Muscle of back (tissue), 13 donors: ENCODE data around the gene OR6Y1. TPM values are rescaled to one million over a fixed set of nuclear protein-coding genes. Genes with fewer than 3 reads are reported as not detected.

Source experiments
- DNase-seq, 3 donors: peaks; one replicate each; pipeline versions ENCODE4 v3.0.0 to v3.0.0-alpha.2; 2013
- long read RNA-seq, 9 donors: transcript quantifications; one replicate each; lab custom pipeline, GENCODE V29; 2026
- polyA plus RNA-seq, 10 donors: library from polyadenylated mRNA; unstranded; fragments of 120-200 nt; gene quantifications; one replicate each; pipeline ENCODE4 v1.2.1, GENCODE V29; 2013; ENCODE audit not compliant: insufficient read length in 10 of 10

OR6Y1 gene
- not detected for polyA plus RNA-seq
- long read RNA-seq, donor 1, result 0 reads
- long read RNA-seq, donor 2, result 0 reads
- long read RNA-seq, donor 3, result 0 reads
- long read RNA-seq, donor 4, result 0 reads
- long read RNA-seq, donor 5, result 0 reads
- long read RNA-seq, donor 6, result 0 reads
- long read RNA-seq, donor 7, result 0 reads
- long read RNA-seq, donor 8, result 0 reads
- long read RNA-seq, donor 9, result 0 reads

GRCh38 chr1:158554352-158554751 is at the start of gene OR6Y1:
Gene OR6Y1, minus strand, starts transcription at chr1:158554405. Its CDS starts 6,300 bp downstream, at chr1:158548105.
- no peak for DNase-seq

DNA sequence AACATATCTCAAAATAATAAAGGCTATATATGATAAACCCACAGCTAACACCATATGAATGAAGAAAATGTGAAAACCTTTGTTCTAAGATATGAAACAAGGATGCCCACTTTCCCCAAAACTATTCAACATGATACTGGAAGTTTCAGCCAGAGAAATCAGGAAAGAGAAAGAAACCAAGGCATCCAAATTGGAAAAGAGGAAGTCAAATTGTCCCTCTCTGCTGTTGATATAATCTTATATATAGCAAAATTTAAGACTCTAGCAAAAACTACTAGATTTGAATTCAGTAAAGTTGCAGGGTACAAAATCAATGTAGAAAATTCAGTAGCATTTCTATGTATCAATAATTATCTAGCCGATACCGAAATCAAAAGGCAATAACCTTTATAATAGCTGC is 46.5 kb upstream of the OR6Y1 start:
- no peak for DNase-seq

DNA sequence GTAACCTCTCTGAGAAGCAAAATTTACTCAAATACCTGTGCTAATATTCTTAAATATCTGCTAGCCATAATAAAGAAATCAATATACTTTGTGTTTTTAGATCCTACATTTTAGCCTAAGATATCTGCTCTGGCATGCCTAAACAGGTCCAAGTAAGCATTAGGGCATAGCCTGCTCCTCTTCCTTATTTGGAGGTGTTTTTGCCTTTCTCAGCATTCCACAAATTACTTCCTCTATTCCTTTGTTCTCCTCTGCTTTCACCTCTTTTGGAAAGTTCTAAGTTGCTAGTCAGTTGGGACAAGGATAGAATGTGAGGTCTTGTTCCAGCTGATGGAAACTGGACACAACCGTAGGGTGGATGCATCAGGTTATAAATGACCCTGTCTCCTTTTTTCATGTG is 32.7 kb upstream of the OR6Y1 start:
- no peak for DNase-seq

DNA sequence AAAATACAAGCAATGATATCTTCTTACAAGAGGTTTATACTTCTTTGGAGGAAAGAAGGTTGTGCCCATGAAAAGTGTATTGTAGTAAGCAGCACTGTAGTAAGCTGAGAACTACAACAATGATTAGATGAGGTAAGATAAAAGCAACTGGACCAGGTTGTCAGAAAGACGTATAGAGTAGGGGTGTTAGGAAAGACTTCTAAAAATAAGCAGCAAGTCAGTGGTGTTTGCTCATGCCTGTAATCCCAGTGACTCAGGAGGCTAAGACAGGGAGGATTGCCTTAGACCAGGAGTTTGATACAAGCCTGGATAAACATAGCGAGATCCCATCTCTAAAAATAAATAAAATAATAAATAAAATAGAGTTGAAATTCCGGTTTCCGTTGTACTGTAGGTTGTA is 29.8 kb upstream of the OR6Y1 start:
- DNase-seq, result no peak

- no peak for DNase-seq
These were observed 25.5 kb upstream of the OR6Y1 start, which contains the start of gene OR10X1 for GRCh38 chr1:158579733-158580132. Gene OR10X1, minus strand, starts transcription at chr1:158579899. Its CDS starts 0 bp downstream, at chr1:158579899.

DNA sequence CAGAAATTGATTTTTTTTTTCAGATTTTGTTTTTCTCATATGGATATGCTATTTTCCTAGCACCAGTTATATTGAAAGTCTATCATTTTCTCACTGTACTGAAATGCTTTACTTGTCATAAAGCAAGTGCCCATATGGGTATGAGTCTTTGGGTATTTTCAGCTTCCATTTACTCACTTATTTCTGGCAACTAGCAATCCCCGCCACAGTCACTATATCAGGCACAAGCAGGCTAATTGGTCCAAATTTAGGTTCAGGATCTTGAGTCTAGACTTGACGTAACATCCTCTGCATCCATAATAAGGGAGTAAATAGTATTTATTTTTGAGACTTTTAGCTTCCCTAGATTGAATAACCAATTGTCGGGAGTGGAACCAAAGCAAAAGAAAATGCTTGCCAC is 23.4 kb upstream of the OR6Y1 start:
- DNase-seq, result no peak

DNA sequence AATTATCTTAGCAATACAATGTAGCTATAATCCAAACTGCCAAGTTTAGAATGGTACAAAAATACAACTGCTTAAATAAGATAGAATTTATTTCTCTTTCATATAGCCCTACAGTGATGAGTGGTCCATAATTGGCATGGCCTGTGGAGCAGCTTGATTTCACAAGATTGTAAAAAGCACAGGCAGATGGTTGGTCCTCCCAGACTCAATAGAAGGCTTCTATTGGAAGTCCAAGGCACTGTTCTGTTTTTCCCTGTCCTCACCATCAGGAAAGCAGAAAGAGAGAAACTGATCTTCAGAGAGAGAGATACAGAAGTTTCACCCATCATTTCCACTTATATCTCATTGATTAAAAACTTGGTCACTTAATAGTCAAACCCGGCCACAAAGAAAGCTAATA is 18.0 kb upstream of the OR6Y1 start:
- DNase-seq, result no peak

GRCh38 chr1:158570480-158570879 is 16.3 kb upstream of the OR6Y1 start, which contains the start of gene OR6P1:
Gene OR6P1, minus strand, starts transcription at chr1:158570580. Its CDS starts 6,976 bp downstream, at chr1:158563604.
- DNase-seq, result no peak

DNA sequence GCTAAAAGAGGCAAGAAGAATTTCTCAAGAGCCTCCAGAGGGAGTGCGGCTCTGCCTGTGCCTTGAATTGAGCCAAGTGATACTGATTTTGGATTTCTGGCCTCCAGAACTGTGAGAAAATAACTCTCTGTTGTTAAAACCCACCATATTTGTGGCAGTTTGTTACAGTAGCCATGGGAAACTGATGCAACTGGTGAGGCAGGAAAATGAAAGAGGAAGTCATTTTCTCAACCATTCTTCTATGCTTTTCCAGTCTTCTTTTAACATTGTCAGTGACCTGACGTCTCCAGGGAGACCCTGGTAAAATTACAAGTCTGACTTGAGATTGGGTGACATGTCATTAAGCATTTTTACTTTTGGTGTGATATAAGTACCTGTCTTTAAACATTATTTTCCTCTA is 10.4 kb upstream of the OR6Y1 start:
- no peak for DNase-seq

DNA sequence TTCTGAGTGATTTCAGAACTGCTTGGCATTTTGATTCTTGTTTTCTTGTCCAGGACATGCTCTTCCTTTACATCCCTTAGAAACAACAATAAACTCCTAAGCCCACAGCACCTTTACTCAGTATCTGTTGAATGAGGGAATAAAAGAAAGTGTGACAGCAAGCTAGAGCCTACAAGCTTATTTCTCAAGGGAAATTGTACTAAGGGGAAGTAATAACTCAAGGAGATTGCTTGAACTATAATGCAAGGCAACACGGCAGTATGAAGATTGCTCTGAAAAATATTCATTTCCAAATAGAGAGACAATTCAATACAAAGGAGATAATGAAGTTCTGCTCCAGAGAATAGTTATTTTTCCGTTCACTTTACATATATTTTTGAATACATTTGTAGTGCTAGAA is 9.6 kb upstream of the OR6Y1 start:
- DNase-seq, result no peak

GRCh38 chr1:158559696-158560095 is 5.5 kb upstream of the OR6Y1 start:
- no peak for DNase-seq

DNA sequence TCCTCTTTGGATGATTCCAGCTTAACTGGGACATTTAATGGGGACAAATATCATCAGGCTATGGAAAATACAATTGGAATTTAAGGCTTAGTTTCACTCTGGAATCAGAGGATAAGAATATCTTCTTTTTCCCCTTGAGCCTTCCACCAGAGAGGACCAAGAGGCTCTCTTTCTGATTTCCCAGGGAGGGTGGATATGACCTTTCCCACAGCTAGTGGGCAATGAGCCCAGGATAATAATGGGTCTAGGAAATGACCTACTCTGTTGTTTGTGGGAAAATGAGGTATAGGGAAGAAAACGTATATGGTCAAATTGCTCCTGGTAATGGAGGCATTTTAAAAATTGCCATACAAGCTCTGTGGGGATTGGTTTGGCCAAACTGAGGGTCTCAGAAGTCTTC is 1.9 kb downstream of the OR6Y1 start:
- DNase-seq, result no peak

- no peak for DNase-seq
These were observed 6.7 kb downstream of the OR6Y1 start for GRCh38 chr1:158547533-158547932.

GRCh38 chr1:158537609-158538008 is 16.6 kb downstream of the OR6Y1 start:
- DNase-seq, result no peak

- no peak for DNase-seq
These were observed 19.7 kb downstream of the OR6Y1 start for GRCh38 chr1:158534496-158534895.

GRCh38 chr1:158527190-158527815 is 26.9 kb downstream of the OR6Y1 start:
- DNase-seq, result peak in 1 of 3 donors; percentile 30

DNA sequence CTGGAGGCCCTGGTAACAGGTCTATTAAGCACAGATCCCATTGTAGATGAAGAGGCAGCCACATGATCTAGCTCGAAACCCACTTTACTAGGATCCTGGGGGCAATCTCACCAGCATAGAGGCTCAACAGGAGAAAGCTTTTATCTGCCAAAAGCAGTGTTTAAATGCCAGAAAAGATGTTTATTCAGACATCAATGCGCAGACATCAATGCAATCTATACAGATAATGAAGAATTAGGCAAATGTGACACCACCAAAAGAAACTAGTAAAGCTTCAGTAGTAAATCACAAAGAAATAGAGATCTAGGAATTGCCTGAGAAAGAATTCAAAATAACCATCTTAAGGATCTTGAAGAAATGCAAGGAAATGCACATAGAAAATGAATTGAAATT is 32.5 kb downstream of the OR6Y1 start:
- no peak for DNase-seq

- DNase-seq, result no peak
These were observed 33.1 kb downstream of the OR6Y1 start for GRCh38 chr1:158520955-158521665.

GRCh38 chr1:158520021-158520420 is 34.2 kb downstream of the OR6Y1 start:
- DNase-seq, result no peak

DNA sequence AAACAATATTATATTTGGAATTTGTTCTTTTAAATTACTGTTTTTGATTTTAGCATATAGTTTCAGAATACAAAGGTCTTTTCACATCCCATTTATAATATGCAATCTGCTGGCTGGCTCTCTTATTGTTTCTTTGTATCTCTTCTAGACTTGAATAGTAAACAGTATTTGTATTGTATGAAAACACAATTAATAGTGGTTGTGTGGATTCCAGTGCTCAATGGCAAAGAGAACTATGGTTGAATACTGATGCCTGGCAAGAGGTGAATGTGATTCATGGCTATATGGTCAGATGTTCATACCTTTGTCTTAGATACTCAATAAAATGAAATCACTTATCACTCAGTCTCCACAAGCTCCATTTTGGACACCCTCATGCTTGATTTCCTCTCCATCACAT is 37.2 kb downstream of the OR6Y1 start:
- no peak for DNase-seq

DNA sequence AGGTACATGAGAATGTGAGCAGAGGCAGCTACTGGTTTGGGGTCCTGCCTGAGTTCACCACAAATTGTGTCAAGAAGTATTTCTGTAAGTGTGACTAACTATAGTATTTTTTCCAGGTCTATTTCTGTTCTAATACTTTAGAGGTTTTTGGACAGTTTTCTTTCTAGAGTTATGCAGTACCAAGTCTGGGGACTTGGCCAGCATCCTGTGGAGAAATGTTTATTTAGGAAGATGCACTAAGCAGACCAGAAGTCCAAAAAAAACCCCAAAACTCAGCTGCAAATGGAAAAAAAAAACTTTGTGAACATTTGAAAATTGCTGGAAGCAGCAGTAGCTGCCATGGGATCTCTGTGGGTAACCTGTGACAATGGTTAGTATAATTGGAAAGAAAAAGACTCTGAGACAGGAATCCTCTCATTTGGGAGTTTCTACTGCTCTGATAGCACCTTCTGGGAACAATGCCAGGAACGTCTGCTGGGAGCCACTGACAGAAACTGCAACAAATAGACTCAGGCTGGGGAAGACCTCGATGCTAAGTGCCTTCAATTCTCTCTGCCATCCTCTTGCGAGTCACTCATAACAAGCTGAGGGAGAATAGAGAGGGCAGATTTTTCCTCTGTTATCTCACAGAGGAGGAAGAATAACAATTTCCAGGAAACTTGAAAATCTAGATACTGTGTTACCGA is 44.6 kb downstream of the OR6Y1 start:
- DNase-seq, result peak; percentile 7 to 63 (median 41)

DNA sequence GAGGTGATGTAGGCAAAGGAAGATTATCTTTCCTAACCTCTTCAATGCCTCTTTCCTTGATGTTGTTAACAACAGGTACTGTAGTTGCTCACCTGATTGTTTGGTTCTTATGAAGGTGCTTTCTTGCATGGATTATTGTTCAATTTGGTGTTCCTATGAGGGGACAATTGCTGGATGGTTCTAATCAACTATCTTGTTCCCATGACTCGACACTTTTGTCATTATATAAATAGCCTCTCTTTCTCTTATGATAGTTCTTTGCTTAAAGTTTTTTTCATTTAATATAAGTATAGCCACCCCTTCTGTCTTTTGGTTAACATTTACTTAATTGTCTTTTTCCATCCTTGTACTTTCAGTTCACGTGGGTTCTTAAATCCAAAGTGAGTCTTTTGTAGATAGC is 46.7 kb downstream of the OR6Y1 start:
- DNase-seq, result no peak
